Upper lobe of left lung (tissue), 4 donors: ENCODE results near the gene SMYD3.

Source experiments
- CTCF ChIP-seq, 6 experiments: fragments of 450-650 bp in 4 of 6; fragments of 200-600 bp in 2 of 6; sonication (generic) in 2 of 6; IDR thresholded peaks; one replicate each; pipeline ENCODE4 v1.5.1; 2016 to 2019; ENCODE audit warnings: antibody characterized with exemption in 6 of 6
- POLR2AphosphoS5 ChIP-seq, 2 donors: sonication (generic); formaldehyde crosslinking; IDR thresholded peaks; one replicate each; pipeline ENCODE4 v1.5.1; 2017; ENCODE audit warnings: antibody characterized with exemption in 2 of 2

GRCh38 chr1:246301553-246302250 lies 205.4 kb downstream of the SMYD3 start:
- no peak for TF ChIP-seq CTCF (IDR thresholded peaks at IDR 0.05)
- TF ChIP-seq POLR2AphosphoS5 (IDR thresholded peaks at IDR 0.05): no peak
